ENCODE results near the gene SNCB. TPM values are rescaled to one million over a fixed set of nuclear protein-coding genes. Genes with fewer than 3 reads are reported as not detected.

SNCB gene
- total RNA-seq, 1 donor from 2014 or later: not detected

- H3K27ac Mint-ChIP-seq: no peak overlapping the region
- H3K27me3 Mint-ChIP-seq (ENCODE audit: low read depth): peaks cover 40% of the 10 kb centered on the region
- no peak for TF ChIP-seq CTCF (IDR thresholded peaks at IDR 0.05; ENCODE audit: unreplicated experiment)
- peak overlapping the region; percentile 36 for H3K4me3 Mint-ChIP-seq
- no peaks in the 10 kb centered on the region for H3K36me3 Mint-ChIP-seq
- no peaks in the 10 kb centered on the region for H3K9me3 Mint-ChIP-seq
- no peaks in the 10 kb centered on the region for H3K4me1 Mint-ChIP-seq
- no peak for DNase-seq (ENCODE audit: low spot score in 2 of 2, unreplicated experiment in 2 of 2)
Observed at GRCh38 chr5:176596689-176597416, 33.5 kb downstream of the SNCB start.

GRCh38 chr5:176596069-176596644 is 34.2 kb downstream of the SNCB start:
- H3K27ac Mint-ChIP-seq: no peak overlapping the region
- H3K9me3 Mint-ChIP-seq: no peaks in the 10 kb centered on the region
- H3K36me3 Mint-ChIP-seq: no peaks in the 10 kb centered on the region
- H3K4me1 Mint-ChIP-seq: no peaks in the 10 kb centered on the region
- no peak for DNase-seq (ENCODE audit: low spot score in 2 of 2, unreplicated experiment in 2 of 2)
- peaks cover 38% of the 10 kb centered on the region for H3K27me3 Mint-ChIP-seq (ENCODE audit: low read depth)
- no peak for TF ChIP-seq CTCF (IDR thresholded peaks at IDR 0.05; ENCODE audit: unreplicated experiment)
- H3K4me3 Mint-ChIP-seq: peak overlapping the region; percentile 26

DNA sequence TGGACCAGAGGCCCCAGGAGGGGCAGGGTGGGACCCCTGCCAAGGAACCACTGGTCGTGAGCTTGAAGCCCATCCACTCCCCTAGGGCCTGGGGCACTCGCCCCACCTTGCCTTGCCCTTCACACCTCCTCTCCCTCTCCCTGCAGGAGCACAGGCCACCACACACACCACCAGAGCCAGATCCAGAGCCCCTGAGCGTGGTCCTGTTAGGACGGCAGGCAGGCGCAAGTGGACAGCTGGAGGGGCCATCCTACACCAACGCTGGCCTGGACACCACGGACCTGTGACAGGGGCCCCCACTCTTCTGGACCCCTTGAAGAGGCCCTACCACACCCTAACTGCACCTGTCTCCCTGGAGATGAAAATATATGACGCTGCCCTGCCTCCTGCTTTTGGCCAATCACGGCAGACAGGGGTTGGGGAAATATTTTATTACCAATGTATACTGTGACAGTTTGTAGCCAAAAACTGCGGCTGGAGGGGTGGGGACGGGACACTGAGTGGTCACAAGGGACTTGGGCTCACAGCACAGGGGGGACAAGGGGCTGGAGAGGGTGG is 34.9 kb downstream of the SNCB start:
- DNase-seq (ENCODE audit: low spot score in 2 of 2, unreplicated experiment in 2 of 2): no peak
- no peak for TF ChIP-seq CTCF (IDR thresholded peaks at IDR 0.05; ENCODE audit: unreplicated experiment)
- H3K27ac Mint-ChIP-seq: no peak overlapping the region
- H3K36me3 Mint-ChIP-seq: no peaks in the 10 kb centered on the region
- H3K27me3 Mint-ChIP-seq (ENCODE audit: low read depth): peaks cover 37% of the 10 kb centered on the region
- no peaks in the 10 kb centered on the region for H3K9me3 Mint-ChIP-seq
- H3K4me1 Mint-ChIP-seq: no peaks in the 10 kb centered on the region
- H3K4me3 Mint-ChIP-seq: no peak overlapping the region

DNA sequence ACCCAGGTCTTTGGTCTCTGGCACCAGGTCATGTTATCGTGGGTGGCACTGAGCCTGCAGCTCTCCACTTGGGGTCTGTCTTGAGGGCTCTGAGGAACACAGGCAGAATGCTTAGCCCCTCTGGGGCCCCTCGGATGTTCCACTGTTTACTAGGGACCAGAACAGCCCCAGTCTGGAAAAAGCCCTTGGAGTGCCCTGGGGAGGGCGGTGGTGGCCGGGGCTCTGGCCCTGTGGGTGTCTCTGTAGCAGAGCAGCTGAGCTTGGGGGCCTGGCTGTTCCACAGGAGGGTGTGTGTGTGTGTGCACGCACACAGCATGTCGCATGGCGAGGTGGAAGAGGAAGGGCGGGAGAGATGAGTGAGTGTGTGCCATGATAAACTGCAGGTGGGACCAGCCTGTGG is 35.8 kb downstream of the SNCB start:
- Mint-ChIP-seq H3K27ac (no peak overlapping the region), H3K36me3 (no peaks in the 10 kb centered on the region), H3K4me1 (no peaks in the 10 kb centered on the region), H3K9me3 (no peaks in the 10 kb centered on the region), H3K27me3 (ENCODE audit: low read depth) (peaks cover 37% of the 10 kb centered on the region), H3K4me3 (no peak overlapping the region)
- no peak for DNase-seq (ENCODE audit: low spot score in 2 of 2, unreplicated experiment in 2 of 2)
- no peak for TF ChIP-seq CTCF (IDR thresholded peaks at IDR 0.05; ENCODE audit: unreplicated experiment)

DNA sequence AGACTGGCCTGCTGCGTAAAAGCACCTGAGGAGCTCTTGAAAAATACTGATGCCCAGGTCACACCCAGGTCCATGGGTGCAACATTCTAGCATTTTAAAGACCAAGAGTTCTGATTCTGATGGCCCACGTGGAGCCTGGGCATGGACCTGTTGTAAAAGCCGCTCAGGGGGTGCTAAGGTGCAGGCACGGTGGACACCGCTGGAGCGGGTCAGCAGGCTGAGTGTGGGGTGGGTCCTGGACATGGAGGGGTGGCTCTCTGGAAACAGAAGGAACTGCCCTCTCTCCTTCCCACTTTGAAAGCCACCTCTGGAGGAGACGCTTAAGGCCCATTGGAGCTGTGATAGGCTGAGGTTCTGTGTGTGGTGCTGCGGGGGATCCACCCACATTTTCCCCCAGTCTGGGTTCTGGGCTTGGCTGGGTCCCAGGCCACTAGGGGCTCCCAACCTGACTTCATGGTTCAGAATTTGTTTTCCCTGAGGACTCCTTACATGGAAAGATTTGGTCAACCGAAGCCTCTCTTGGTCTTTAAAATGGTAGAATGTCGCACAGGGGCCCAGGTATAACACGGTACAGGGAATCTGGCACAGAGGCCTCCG is 37.0 kb downstream of the SNCB start:
- H3K27me3 Mint-ChIP-seq (ENCODE audit: low read depth): peaks cover 31% of the 10 kb centered on the region
- H3K9me3 Mint-ChIP-seq: no peaks in the 10 kb centered on the region
- no peaks in the 10 kb centered on the region for H3K4me1 Mint-ChIP-seq
- no peak for DNase-seq (ENCODE audit: low spot score in 2 of 2, unreplicated experiment in 2 of 2)
- no peaks in the 10 kb centered on the region for H3K36me3 Mint-ChIP-seq
- no peak for TF ChIP-seq CTCF (IDR thresholded peaks at IDR 0.05; ENCODE audit: unreplicated experiment)
- no peak overlapping the region for H3K4me3 Mint-ChIP-seq
- H3K27ac Mint-ChIP-seq: no peak overlapping the region
